ENCODE results near the gene ADAM21. TPM values are rescaled to one million over a fixed set of nuclear protein-coding genes. Genes with fewer than 3 reads are reported as not detected.
"Not testable (repeated sequence)": the region's sequence is repeated elsewhere in the genome, so short reads cannot be mapped to it uniquely, and the experiment has no call there.

The ADAM21 gene
- total RNA-seq, 1 donor from 2014 or later = 0.38 TPM

GRCh38 chr14:70472253-70473159 lies 20.5 kb downstream of the ADAM21 start:
- H3K36me3 ChIP-seq = peaks cover 18% of the 10 kb centered on the region
- intact Hi-C loops (cut with micrococcal nuclease) = no loop called here
- DNase-seq = no peak
- no peak overlapping the region for H3K27ac ChIP-seq (replicated peaks)
- H3K4me1 ChIP-seq = no peaks in the 10 kb centered on the region
- no peak overlapping the region for H3K4me3 ChIP-seq
- no peaks in the 10 kb centered on the region for H3K27me3 ChIP-seq (ENCODE audit: low read depth)
- no peaks in the 10 kb centered on the region for H3K9me3 ChIP-seq (replicated peaks)
- TF ChIP-seq CTCF (IDR thresholded peaks at IDR 0.05; ENCODE audit: borderline replicate concordance) = no peak

GRCh38 chr14:70473825-70474224 lies 21.9 kb downstream of the ADAM21 start:
- no peaks in the 10 kb centered on the region for H3K27me3 ChIP-seq (ENCODE audit: low read depth)
- no peak overlapping the region for H3K4me3 ChIP-seq
- no peaks in the 10 kb centered on the region for H3K4me1 ChIP-seq
- H3K36me3 ChIP-seq = peaks cover 17% of the 10 kb centered on the region
- intact Hi-C loops (cut with micrococcal nuclease) = no loop called here
- H3K27ac ChIP-seq (replicated peaks) = no peak overlapping the region
- no peaks in the 10 kb centered on the region for H3K9me3 ChIP-seq (replicated peaks)
- DNase-seq = no peak
- no peak for TF ChIP-seq CTCF (IDR thresholded peaks at IDR 0.05; ENCODE audit: borderline replicate concordance)

GRCh38 chr14:70475459-70475858 lies 23.5 kb downstream of the ADAM21 start:
- H3K36me3 ChIP-seq; DNase-seq; H3K27ac ChIP-seq (replicated peaks); intact Hi-C loops (cut with micrococcal nuclease); H3K9me3 ChIP-seq (replicated peaks); H3K4me3 ChIP-seq; H3K4me1 ChIP-seq; H3K27me3 ChIP-seq (ENCODE audit: low read depth): not testable (repeated sequence)

GRCh38 chr14:70477356-70478105 lies 25.6 kb downstream of the ADAM21 start:
- H3K9me3 ChIP-seq (replicated peaks); intact Hi-C loops (cut with micrococcal nuclease); DNase-seq; H3K36me3 ChIP-seq; H3K4me1 ChIP-seq; H3K27me3 ChIP-seq (ENCODE audit: low read depth); H3K27ac ChIP-seq (replicated peaks); H3K4me3 ChIP-seq: not testable (repeated sequence)

GRCh38 chr14:70489579-70490200 lies 37.7 kb downstream of the ADAM21 start:
- no peak for DNase-seq
- Histone ChIP-seq H3K36me3 (peaks cover 40% of the 10 kb centered on the region), H3K4me3 (no peak overlapping the region), H3K27me3 (ENCODE audit: low read depth) (no peaks in the 10 kb centered on the region), H3K9me3 (replicated peaks) (peaks cover 76% of the 10 kb centered on the region), H3K4me1 (no peaks in the 10 kb centered on the region), H3K27ac (replicated peaks) (no peak overlapping the region)
- intact Hi-C loops (cut with micrococcal nuclease) = no loop called here
- TF ChIP-seq CTCF (IDR thresholded peaks at IDR 0.05; ENCODE audit: borderline replicate concordance) = no peak

- Histone ChIP-seq H3K4me3 (no peak overlapping the region), H3K4me1 (no peaks in the 10 kb centered on the region), H3K9me3 (replicated peaks) (peaks cover 57% of the 10 kb centered on the region), H3K27ac (replicated peaks) (no peak overlapping the region), H3K36me3 (peaks cover 30% of the 10 kb centered on the region), H3K27me3 (ENCODE audit: low read depth) (no peaks in the 10 kb centered on the region)
- TF ChIP-seq CTCF (IDR thresholded peaks at IDR 0.05; ENCODE audit: borderline replicate concordance) = no peak
- no peak for DNase-seq
- intact Hi-C loops (cut with micrococcal nuclease) = no loop called here
Observed at GRCh38 chr14:70498191-70498590, 46.2 kb downstream of the ADAM21 start.

Other genes starting within 250 kb of the ADAM21 start
- 34.1 TPM for gene COX16, start 92.5 kb upstream of the ADAM21 start, total RNA-seq
- gene SYNJ2BP, start 35.1 kb upstream of the ADAM21 start, total RNA-seq = 67.6 TPM
- gene ADAM20, start 82.8 kb downstream of the ADAM21 start, total RNA-seq = 0.27 TPM
- gene MED6, start 148.5 kb downstream of the ADAM21 start, total RNA-seq = 19.4 TPM
- gene TTC9, start 189.7 kb downstream of the ADAM21 start, total RNA-seq = 1.9 TPM

Measured in left ventricle myocardium inferior (tissue), 1 donor.